ENCODE data around the gene FBXL17. TPM values are rescaled to one million over a fixed set of nuclear protein-coding genes. Genes with fewer than 3 reads are reported as not detected.

The FBXL17 gene
- total RNA-seq, 1 experiment from 2014 or later: 11.6 TPM

- H3K9me3 Mint-ChIP-seq (ENCODE audit: unreplicated experiment): no peaks in the 10 kb centered on the region
- no peak overlapping the region for H3K4me3 Mint-ChIP-seq (ENCODE audit: unreplicated experiment)
- no peak for DNase-seq
- intact Hi-C loops (cut with micrococcal nuclease; ENCODE audit: unreplicated experiment): no loop called here
- no peaks in the 10 kb centered on the region for H3K4me1 ChIP-seq
- ChIA-PET POLR2A (no interaction called here), CTCF (no interaction called here)
- no peaks in the 10 kb centered on the region for H3K4me1 Mint-ChIP-seq (ENCODE audit: low read depth, unreplicated experiment)
- TF ChIP-seq CTCF (IDR thresholded peaks at IDR 0.05; ENCODE audit: insufficient read depth in 1 of 2, low read depth in 1 of 2, low read length in 1 of 2, severe bottlenecking in 1 of 2, unreplicated experiment in 1 of 2): no peak
- H3K9me3 ChIP-seq: no peaks in the 10 kb centered on the region
- no TSS peak for BruUV-seq (replicated peaks)
- H3K27me3 ChIP-seq (replicated peaks; ENCODE audit: control insufficient read depth, insufficient read depth, low read length): no peaks in the 10 kb centered on the region
- no peak overlapping the region for H3K4me3 ChIP-seq (ENCODE audit: low read depth, low read length)
- H3K27ac Mint-ChIP-seq (ENCODE audit: unreplicated experiment): no peak overlapping the region
- H3K27me3 Mint-ChIP-seq (ENCODE audit: insufficient read depth, unreplicated experiment): no peaks in the 10 kb centered on the region
- H3K36me3 Mint-ChIP-seq (ENCODE audit: insufficient read depth, unreplicated experiment): no peaks in the 10 kb centered on the region
- no peaks in the 10 kb centered on the region for H3K36me3 ChIP-seq (ENCODE audit: control insufficient read depth, insufficient read depth, low read length)
These were observed 175.2 kb downstream of the FBXL17 start for GRCh38 chr5:108206707-108207106.

- no peaks in the 10 kb centered on the region for H3K36me3 Mint-ChIP-seq (ENCODE audit: insufficient read depth, unreplicated experiment)
- no peaks in the 10 kb centered on the region for H3K9me3 ChIP-seq
- no peaks in the 10 kb centered on the region for H3K27me3 Mint-ChIP-seq (ENCODE audit: insufficient read depth, unreplicated experiment)
- ChIA-PET POLR2A (no interaction called here), CTCF (no interaction called here)
- H3K4me1 Mint-ChIP-seq (ENCODE audit: low read depth, unreplicated experiment): no peaks in the 10 kb centered on the region
- TF ChIP-seq CTCF (IDR thresholded peaks at IDR 0.05; ENCODE audit: insufficient read depth in 1 of 2, low read depth in 1 of 2, low read length in 1 of 2, severe bottlenecking in 1 of 2, unreplicated experiment in 1 of 2): no peak
- no peak for DNase-seq
- H3K4me3 ChIP-seq (ENCODE audit: low read depth, low read length): no peak overlapping the region
- no peaks in the 10 kb centered on the region for H3K4me1 ChIP-seq
- H3K27ac Mint-ChIP-seq (ENCODE audit: unreplicated experiment): no peak overlapping the region
- no TSS peak for BruUV-seq (replicated peaks)
- intact Hi-C loops (cut with micrococcal nuclease; ENCODE audit: unreplicated experiment): no loop called here
- H3K36me3 ChIP-seq (ENCODE audit: control insufficient read depth, insufficient read depth, low read length): no peaks in the 10 kb centered on the region
- no peak overlapping the region for H3K4me3 Mint-ChIP-seq (ENCODE audit: unreplicated experiment)
- H3K27me3 ChIP-seq (replicated peaks; ENCODE audit: control insufficient read depth, insufficient read depth, low read length): no peaks in the 10 kb centered on the region
- no peaks in the 10 kb centered on the region for H3K9me3 Mint-ChIP-seq (ENCODE audit: unreplicated experiment)
These were observed 180.2 kb downstream of the FBXL17 start for GRCh38 chr5:108201721-108202120.

- Mint-ChIP-seq H3K9me3 (ENCODE audit: unreplicated experiment) (no peaks in the 10 kb centered on the region), H3K4me1 (ENCODE audit: low read depth, unreplicated experiment) (peaks cover 7% of the 10 kb centered on the region), H3K36me3 (ENCODE audit: insufficient read depth, unreplicated experiment) (no peaks in the 10 kb centered on the region), H3K27me3 (ENCODE audit: insufficient read depth, unreplicated experiment) (no peaks in the 10 kb centered on the region), H3K27ac (ENCODE audit: unreplicated experiment) (no peak overlapping the region), H3K4me3 (ENCODE audit: unreplicated experiment) (no peak overlapping the region)
- TF ChIP-seq CTCF (IDR thresholded peaks at IDR 0.05; ENCODE audit: insufficient read depth in 1 of 2, low read depth in 1 of 2, low read length in 1 of 2, severe bottlenecking in 1 of 2, unreplicated experiment in 1 of 2): no peak
- Histone ChIP-seq H3K4me3 (ENCODE audit: low read depth, low read length) (no peak overlapping the region), H3K9me3 (no peaks in the 10 kb centered on the region), H3K36me3 (ENCODE audit: control insufficient read depth, insufficient read depth, low read length) (no peaks in the 10 kb centered on the region), H3K4me1 (no peaks in the 10 kb centered on the region), H3K27me3 (replicated peaks; ENCODE audit: control insufficient read depth, insufficient read depth, low read length) (no peaks in the 10 kb centered on the region)
- no peak for DNase-seq
- ChIA-PET POLR2A (no interaction called here), CTCF (no interaction called here)
- BruUV-seq (replicated peaks): no TSS peak
- intact Hi-C loops (cut with micrococcal nuclease; ENCODE audit: unreplicated experiment): no loop called here
These were observed 185.6 kb downstream of the FBXL17 start for GRCh38 chr5:108196276-108196675.

Data from Caco-2 (cell line).